HG02610 (cell line): Measurements from ENCODE around the gene TSHZ2.

Experiments used
- ATAC-seq: cut with Tn5 transposase; IDR thresholded peaks from one replicate; pipeline ENCODE4 v1.9.1; 2021; ENCODE audit warnings: mild to moderate bottlenecking, moderate library complexity; ENCODE audit not compliant: unreplicated experiment

Gene TSHZ2

GRCh38 chr20:53263554-53264438 lies 291.6 kb downstream of the TSHZ2 start:
- ATAC-seq: no peak

GRCh38 chr20:53264604-53265003 lies 292.4 kb downstream of the TSHZ2 start:
- ATAC-seq: no peak

- ATAC-seq: no peak
These were observed 293.2 kb downstream of the TSHZ2 start for GRCh38 chr20:53265304-53265875.

GRCh38 chr20:53269380-53269779 lies 297.2 kb downstream of the TSHZ2 start:
- ATAC-seq: no peak

GRCh38 chr20:53270792-53271375 lies 298.7 kb downstream of the TSHZ2 start:
- no peak for ATAC-seq

GRCh38 chr20:53274365-53274764 lies 302.2 kb downstream of the TSHZ2 start:
- no peak for ATAC-seq

- no peak for ATAC-seq
These were observed 302.6 kb downstream of the TSHZ2 start for GRCh38 chr20:53274807-53275206.

- ATAC-seq: no peak
These were observed 304.0 kb downstream of the TSHZ2 start for GRCh38 chr20:53276143-53276542.

GRCh38 chr20:53278555-53278954 lies 306.4 kb downstream of the TSHZ2 start:
- ATAC-seq: no peak

GRCh38 chr20:53279735-53280134 lies 307.6 kb downstream of the TSHZ2 start:
- ATAC-seq: no peak

GRCh38 chr20:53281557-53282117 lies 309.5 kb downstream of the TSHZ2 start:
- ATAC-seq: no peak

- no peak for ATAC-seq
These were observed 310.2 kb downstream of the TSHZ2 start for GRCh38 chr20:53282217-53282955.

- no peak for ATAC-seq
These were observed 310.9 kb downstream of the TSHZ2 start for GRCh38 chr20:53283011-53283410.

GRCh38 chr20:53283597-53283996 lies 311.4 kb downstream of the TSHZ2 start:
- no peak for ATAC-seq

- ATAC-seq: no peak
These were observed 312.1 kb downstream of the TSHZ2 start for GRCh38 chr20:53284256-53284655.

- ATAC-seq: no peak
These were observed 312.5 kb downstream of the TSHZ2 start for GRCh38 chr20:53284696-53285095.

GRCh38 chr20:53287357-53288042 lies 315.3 kb downstream of the TSHZ2 start:
- ATAC-seq: no peak

- ATAC-seq: no peak
These were observed 319.4 kb downstream of the TSHZ2 start for GRCh38 chr20:53291548-53291947.

GRCh38 chr20:53292347-53292746 lies 320.2 kb downstream of the TSHZ2 start:
- no peak for ATAC-seq

GRCh38 chr20:53294804-53295203 lies 322.6 kb downstream of the TSHZ2 start:
- no peak for ATAC-seq
